GM12878 (cell line): ENCODE results near the gene CHAD. TPM values are rescaled to one million over a fixed set of nuclear protein-coding genes. Genes with fewer than 3 reads are reported as not detected.

Experiments used
- ATAC-seq: fragments of 200-7000 bp; cut with Tn5 transposase; 3 replicates; pipeline ENCODE4 v1.9.1; 2020; ENCODE audit warnings: mild to moderate bottlenecking, moderate library complexity
- BruUV-seq: library from RNA; stranded (reverse); fragments of 400-500 nt; replicated peaks from 2 replicates; lab custom pipeline; 2021; lab: Mats Ljungman, UMichigan
- CTCF ChIA-PET: fragments of 300-600 bp; sonication (Branson Sonifier 250); formaldehyde crosslinking; extraction: SDS; loops from one replicate; lab custom pipeline; 2021; ENCODE audit warnings: inconsistent platforms; lab: Yijun Ruan, JAX
- POLR2A ChIA-PET: fragments of 350-600 bp; formaldehyde crosslinking; extraction: SDS; loops from one replicate; lab custom pipeline; 2021; ENCODE audit warnings: inconsistent platforms; lab: Charles Lee
- RAD21 ChIA-PET: fragments of 300-600 bp; sonication (Branson Sonifier 250); formaldehyde crosslinking; loops from one replicate; lab custom pipeline; 2023; ENCODE audit warnings: antibody characterized with exemption; ENCODE audit not compliant: unreplicated experiment; lab: Charles Lee
- SMC1A ChIA-PET: fragments of 300-600 bp; sonication (Branson Sonifier 250); formaldehyde crosslinking; loops from one replicate; lab custom pipeline; 2023; ENCODE audit not compliant: unreplicated experiment, uncharacterized antibody; lab: Charles Lee
- DNase-seq: peaks from one replicate; pipeline ENCODE4 v3.0.0-alpha.2; 2011; ENCODE audit warnings: low read depth, low spot score
- FAIRE-seq: peaks from 3 replicates; lab custom pipeline; 2011; peaks lifted over from hg19 to GRCh38; lab: Jason Lieb, UNC
- H2AFZ ChIP-seq: 2 replicates; pipeline ENCODE4 v1.6.0; 2011; ENCODE audit warnings: low read depth, low read length, control low read depth; ENCODE audit not compliant: control insufficient read depth
- H3K27ac ChIP-seq: 2 replicates; pipeline ENCODE4 v1.5.1; 2011; ENCODE audit warnings: control low read depth; ENCODE audit not compliant: control insufficient read depth, insufficient read depth
- H3K27me3 ChIP-seq, 2 experiments: replicated peaks in 1 of 2; 2 replicates each; pipeline versions ENCODE4 v1.6.0 to v1.6.1; 2011; ENCODE audit warnings: low read length in 1 of 2; ENCODE audit not compliant: control insufficient read depth in 2 of 2, insufficient read depth in 2 of 2
- H3K36me3 ChIP-seq, 2 experiments: 2 replicates each; pipeline ENCODE4 v1.5.1; 2011; ENCODE audit warnings: low read length in 1 of 2; ENCODE audit not compliant: control insufficient read depth in 2 of 2, insufficient read depth in 2 of 2
- H3K4me1 ChIP-seq: 2 replicates; pipeline ENCODE4 v1.6.1; 2011; ENCODE audit warnings: mild to moderate bottlenecking, low read length, moderate library complexity, mixed read lengths; ENCODE audit not compliant: control insufficient read depth, insufficient read depth
- H3K4me2 ChIP-seq: 2 replicates; pipeline ENCODE4 v1.6.0; 2011; ENCODE audit warnings: control low read depth; ENCODE audit not compliant: control insufficient read depth, insufficient read depth
- H3K4me3 ChIP-seq: fragments of 200-600 bp; sonication (generic); 2 replicates; pipeline ENCODE4 v1.5.1; 2016
- H3K79me2 ChIP-seq: 2 replicates; pipeline ENCODE4 v1.6.0; 2011; ENCODE audit warnings: low read length; ENCODE audit not compliant: control insufficient read depth, insufficient read depth
- H3K9ac ChIP-seq: 2 replicates; pipeline ENCODE4 v1.8.0; 2011; ENCODE audit warnings: low read length, control low read depth, mixed read lengths; ENCODE audit not compliant: control insufficient read depth, insufficient read depth
- H3K9me3 ChIP-seq: replicated peaks from 3 replicates; pipeline ENCODE4 v1.5.1; 2011; ENCODE audit warnings: mild to moderate bottlenecking, low read length; ENCODE audit not compliant: control insufficient read depth, insufficient read depth
- H4K20me1 ChIP-seq: 2 replicates; pipeline ENCODE4 v1.6.0; 2011; ENCODE audit not compliant: control insufficient read depth, insufficient read depth
- ASH2L ChIP-seq: fragments of 300-600, 200-600 bp; sonication (generic); IDR thresholded peaks from 2 replicates; pipeline ENCODE4 v1.6.1; 2017; ENCODE audit warnings: low read depth, mild to moderate bottlenecking, borderline replicate concordance
- CREM ChIP-seq: IDR thresholded peaks from 2 replicates; pipeline ENCODE4 v1.6.1; 2014; ENCODE audit warnings: antibody characterized with exemption, low read depth
- FOS ChIP-seq: IDR thresholded peaks from 3 replicates; pipeline ENCODE4 v1.6.1; 2011; ENCODE audit warnings: borderline replicate concordance; ENCODE audit not compliant: insufficient read length; ENCODE audit errors: extremely low read depth
- NR2C1 ChIP-seq: fragments of 450-650 bp; IDR thresholded peaks from 2 replicates; pipeline ENCODE4 v1.6.1; 2017; ENCODE audit warnings: antibody characterized with exemption, mild to moderate bottlenecking, moderate library complexity
- NRF1 ChIP-seq: conservative IDR thresholded peaks from 2 replicates; pipeline ENCODE4 v1.6.1; 2011; ENCODE audit warnings: mild to moderate bottlenecking, low read depth, low read length, improper control_type of control experiment
- RELA ChIP-seq: fragments of 450-650 bp; IDR thresholded peaks from 2 replicates; pipeline ENCODE4 v1.8.0; 2014; ENCODE audit warnings: borderline replicate concordance; ENCODE audit not compliant: partially characterized antibody
- SIX5 ChIP-seq: IDR thresholded peaks from 2 replicates; pipeline ENCODE4 v1.6.1; 2011; ENCODE audit warnings: mild to moderate bottlenecking, low read depth, low read length, moderate library complexity; ENCODE audit not compliant: severe bottlenecking
- SMAD5 ChIP-seq: IDR thresholded peaks from 2 replicates; pipeline ENCODE4 v1.6.1; 2016; ENCODE audit warnings: antibody characterized with exemption, low read depth
- SRF ChIP-seq, 2 experiments: IDR thresholded peaks; 2 replicates each; pipeline ENCODE4 v1.6.1; 2011; ENCODE audit warnings: low read depth in 2 of 2, low read length in 2 of 2, mild to moderate bottlenecking in 1 of 2, moderate library complexity in 1 of 2
- ZNF217 ChIP-seq: fragments of 450-650 bp; IDR thresholded peaks from 2 replicates; pipeline ENCODE4 v1.6.1; 2017; ENCODE audit warnings: antibody characterized with exemption, mild to moderate bottlenecking
- WGBS: methylation state at CpG from one replicate; pipeline ENCODE4 v1.1.6; 2016; ENCODE audit warnings: low lambda C conversion rate; ENCODE audit not compliant: insufficient replicate concordance, insufficient coverage; ENCODE audit errors: missing lambda C conversion rate; 5-methylcytosine and 5-hydroxymethylcytosine counted together
- in situ Hi-C: fragments of 300-500 bp; cut with MboI; formaldehyde crosslinking; loops from 9 replicates; pipeline ENCODE4 v1.14.3; 2018; ENCODE audit warnings: mixed read lengths
- intact Hi-C: fragments of 100-400 bp; cut with micrococcal nuclease; formaldehyde crosslinking; loops from one replicate; pipeline ENCODE4 v1.14.2; 2022; ENCODE audit not compliant: unreplicated experiment
- polyA plus RNA-seq, 11 experiments: library from polyadenylated mRNA; depleted of rRNA in 4 of 11; unstranded in 6 of 11; stranded (reverse) in 5 of 11; fragments of >200 nt; fragmentation: Nextera tagmentation in 4 of 11; fragmentation: Illumina TruSeq in 1 of 11; extraction: Ambion mirVana in 4 of 11; extraction: Trizol in 1 of 11; gene quantifications; 1 replicate in 1 of 11; 2 replicates in 10 of 11; pipeline versions ENCODE4 v1.2.1 to v1.2.3, GENCODE V29; 2011 to 2016; ENCODE audit warnings: inconsistent platforms in 2 of 11, missing spikeins in 2 of 11, low read depth in 1 of 11
- total RNA-seq, 4 experiments: library from RNA; depleted of rRNA in 3 of 4; stranded (reverse); fragments of >200 nt in 3 of 4; fragmentation: Illumina TruSeq in 1 of 4; extraction: Trizol in 1 of 4; gene quantifications; 2 replicates each; pipeline versions ENCODE4 v1.2.1 to v1.2.3, GENCODE V29; 2013 to 2021
- TF ChIP-seq, protein P1 (sequence below): IDR thresholded peaks from 2 replicates; pipeline ENCODE4 v1.6.1; 2012; ENCODE audit warnings: low read length, inconsistent platforms

CHAD gene
- total and polyA plus RNA-seq, 10 of the 15 experiments (the other 5 are each of a cell fraction or from before 2014, with no cell fraction given): 0.06 TPM; not detected in 9

DNA sequence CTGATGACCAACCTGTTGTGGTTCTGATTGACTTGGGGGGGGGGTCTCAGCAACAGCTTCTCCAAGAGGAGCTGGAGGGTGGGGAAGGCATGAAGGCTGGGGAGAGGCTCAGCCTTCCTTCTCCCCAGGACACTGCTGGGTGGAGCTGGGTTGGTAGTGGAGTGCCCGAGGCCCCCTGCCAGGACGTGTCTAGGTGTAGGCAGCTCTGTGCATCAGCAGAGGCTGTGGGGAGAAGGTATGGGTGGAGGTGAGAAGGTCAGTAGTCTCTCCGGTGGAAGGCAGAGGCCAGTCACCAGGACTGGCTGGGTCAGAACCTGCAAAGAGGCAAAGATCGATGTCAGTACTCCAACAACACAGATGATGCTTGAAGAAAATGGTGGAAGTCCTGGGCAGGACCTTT lies 3.9 kb downstream of the CHAD start:
- RAD21 ChIA-PET: no interaction called here
- BruUV-seq: no TSS peak

DNA sequence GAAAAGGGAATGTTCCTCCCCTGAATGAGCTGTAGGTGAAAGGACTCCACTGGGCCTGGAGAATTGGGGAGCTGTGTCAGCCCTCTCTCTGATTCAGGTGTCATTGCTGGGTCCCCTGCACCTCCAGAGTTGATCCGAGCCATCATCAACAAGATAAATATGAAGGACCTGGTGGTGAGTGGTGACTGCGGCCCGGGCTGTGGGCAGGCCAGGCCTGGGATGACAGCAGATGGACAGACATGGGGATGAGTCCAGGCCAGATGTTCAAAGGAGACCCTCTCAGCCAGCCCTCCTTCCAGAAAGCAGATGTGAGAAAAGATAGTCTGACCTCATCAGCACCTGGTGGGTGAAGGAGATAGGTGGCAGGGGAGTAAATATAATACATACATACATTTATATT lies 4.6 kb downstream of the CHAD start:
- ATAC-seq (no peak), FAIRE-seq (no peak), DNase-seq (no peak)
- ChIA-PET SMC1A (no interaction called here), POLR2A (no interaction called here), RAD21 (no interaction called here), CTCF (interaction anchor here (1.0 to 1.7 kb wide), 2 partner anchors 14 to 67 kb away, joined by 4 to 7 read pairs; partner anchors contain the start of genes LRRC59 and RSAD1)
- Histone ChIP-seq H3K36me3 (no peaks in the 10 kb centered on the region), H3K4me2 (no peak overlapping the region), H2AFZ (no peak overlapping the region), H3K79me2 (no peaks in the 10 kb centered on the region), H4K20me1 (no peaks in the 10 kb centered on the region), H3K9me3 (no peaks in the 10 kb centered on the region), H3K27me3 (peaks cover 0 to 3% of the 10 kb centered on the region in 2 experiments; a peak in 2 of 4 replicates), H3K27ac (no peak overlapping the region), H3K4me1 (no peaks in the 10 kb centered on the region), H3K4me3 (no peak overlapping the region), H3K9ac (no peak overlapping the region)
- BruUV-seq: no TSS peak
- TF ChIP-seq SMAD5 (no peak), SIX5 (no peak), SRF (IDR thresholded peaks at IDR 0.05; ENCODE audit: low read depth in 2 of 2, low read length in 2 of 2) (no peak), ASH2L (no peak)
- TF ChIP-seq, protein P1, sequence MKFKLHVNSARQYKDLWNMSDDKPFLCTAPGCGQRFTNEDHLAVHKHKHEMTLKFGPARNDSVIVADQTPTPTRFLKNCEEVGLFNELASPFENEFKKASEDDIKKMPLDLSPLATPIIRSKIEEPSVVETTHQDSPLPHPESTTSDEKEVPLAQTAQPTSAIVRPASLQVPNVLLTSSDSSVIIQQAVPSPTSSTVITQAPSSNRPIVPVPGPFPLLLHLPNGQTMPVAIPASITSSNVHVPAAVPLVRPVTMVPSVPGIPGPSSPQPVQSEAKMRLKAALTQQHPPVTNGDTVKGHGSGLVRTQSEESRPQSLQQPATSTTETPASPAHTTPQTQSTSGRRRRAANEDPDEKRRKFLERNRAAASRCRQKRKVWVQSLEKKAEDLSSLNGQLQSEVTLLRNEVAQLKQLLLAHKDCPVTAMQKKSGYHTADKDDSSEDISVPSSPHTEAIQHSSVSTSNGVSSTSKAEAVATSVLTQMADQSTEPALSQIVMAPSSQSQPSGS: no peak
- intact Hi-C loops: no loop called here
- in situ Hi-C loops: no loop called here
- 58% methylated on average over 3 of the region's 3 CpGs for WGBS

More for the DNA sequence above, 3.9 kb downstream of the CHAD start:
- no peak overlapping the region for H2AFZ ChIP-seq
- no peaks in the 10 kb centered on the region for H3K79me2 ChIP-seq
- H3K27ac ChIP-seq: no peak overlapping the region
- DNase-seq: no peak
- no peak overlapping the region for H3K4me3 ChIP-seq
- H4K20me1 ChIP-seq: no peaks in the 10 kb centered on the region
- POLR2A ChIA-PET: no interaction called here
- no peaks in the 10 kb centered on the region for H3K9me3 ChIP-seq
- in situ Hi-C loops: no loop called here
- ATAC-seq: no peak
- intact Hi-C loops: no loop called here
- SMC1A ChIA-PET: no interaction called here
- peaks cover 0 to 3% of the 10 kb centered on the region in 2 experiments; a peak in 2 of 4 replicates for H3K27me3 ChIP-seq
- 60% methylated on average over 4 of the region's 4 CpGs for WGBS
- no peak for FAIRE-seq
- no peak for TF ChIP-seq FOS
- no peak for TF ChIP-seq ASH2L
- TF ChIP-seq NRF1: no peak
- TF ChIP-seq CREM: no peak
- TF ChIP-seq NR2C1: no peak
- TF ChIP-seq ZNF217: no peak
- TF ChIP-seq RELA: no peak
- TF ChIP-seq, all 136 proteins: peak for 0
- no peak overlapping the region for H3K4me2 ChIP-seq
- no peaks in the 10 kb centered on the region for H3K36me3 ChIP-seq
- no peaks in the 10 kb centered on the region for H3K4me1 ChIP-seq
- no peak overlapping the region for H3K9ac ChIP-seq
- CTCF ChIA-PET: interaction anchor here (1.7 kb wide), 1 partner anchor 68 kb away, joined by 4 read pairs; the partner anchor contains the start of gene LRRC59
